HepG2 (cell line): ENCODE data around the gene KANSL1. TPM values are rescaled to one million over a fixed set of nuclear protein-coding genes. Genes with fewer than 3 reads are reported as not detected.

ENCODE experiments used
- ARID2 ChIP-seq: sonication (generic); formaldehyde crosslinking; IDR thresholded peaks from 2 replicates; pipeline ENCODE4 v1.8.1; 2022; ENCODE audit warnings: mild to moderate bottlenecking, missing genetic modification reagents, borderline replicate concordance
- ARID5B ChIP-seq: IDR thresholded peaks from 2 replicates; pipeline ENCODE4 v1.4.0; 2020; ENCODE audit warnings: mild to moderate bottlenecking, missing genetic modification reagents
- ELF1 ChIP-seq: sonication (generic); formaldehyde crosslinking; IDR thresholded peaks from 2 replicates; pipeline ENCODE4 v1.4.0; 2020; ENCODE audit warnings: missing genetic modification reagents
- GPBP1L1 ChIP-seq: sonication (generic); formaldehyde crosslinking; IDR thresholded peaks from 2 replicates; pipeline ENCODE4 v1.5.0; 2020; ENCODE audit warnings: mild to moderate bottlenecking, missing genetic modification reagents
- HBP1 ChIP-seq: IDR thresholded peaks from 2 replicates; pipeline ENCODE4 v1.6.1; 2016; ENCODE audit warnings: low read depth, control low read depth
- KLF15 ChIP-seq: sonication (generic); formaldehyde crosslinking; IDR thresholded peaks from 2 replicates; pipeline ENCODE4 v1.8.1; 2023; ENCODE audit warnings: borderline replicate concordance, mild to moderate bottlenecking, inconsistent platforms, missing genetic modification reagents, mixed read lengths
- MEF2D ChIP-seq: sonication (generic); formaldehyde crosslinking; IDR thresholded peaks from 2 replicates; pipeline ENCODE4 v1.5.1; 2020; ENCODE audit warnings: mild to moderate bottlenecking, missing genetic modification reagents
- MLX ChIP-seq: IDR thresholded peaks from 2 replicates; pipeline ENCODE4 v1.6.1; 2016
- RBFOX2 ChIP-seq: fragments of 200-400 bp; formaldehyde crosslinking; IDR thresholded peaks from 2 replicates; pipeline ENCODE4 v1.6.1; 2017; ENCODE audit warnings: low read depth, mild to moderate bottlenecking, low read length
- RELA ChIP-seq: sonication (generic); formaldehyde crosslinking; IDR thresholded peaks from 2 replicates; pipeline ENCODE4 v1.4.0; 2020; ENCODE audit warnings: missing genetic modification reagents
- REPIN1 ChIP-seq: sonication (generic); formaldehyde crosslinking; IDR thresholded peaks from 2 replicates; pipeline ENCODE4 v1.8.0; 2022; ENCODE audit warnings: missing genetic modification reagents, low read depth, mild to moderate bottlenecking, borderline replicate concordance
- RFX5 ChIP-seq: IDR thresholded peaks from 2 replicates; pipeline ENCODE4 v1.6.1; 2011; ENCODE audit warnings: low read depth, low read length, improper control_type of control experiment
- SIX4 ChIP-seq: sonication (generic); formaldehyde crosslinking; IDR thresholded peaks from 2 replicates; pipeline ENCODE4 v1.4.0; 2020; ENCODE audit warnings: missing genetic modification reagents
- ZFP90 ChIP-seq: sonication (generic); formaldehyde crosslinking; IDR thresholded peaks from 2 replicates; pipeline ENCODE4 v1.8.0; 2022; ENCODE audit warnings: missing genetic modification reagents, mild to moderate bottlenecking, inconsistent platforms, borderline replicate concordance
- ZIK1 ChIP-seq: sonication (generic); formaldehyde crosslinking; IDR thresholded peaks from 2 replicates; pipeline ENCODE4 v1.5.0; 2020; ENCODE audit warnings: mild to moderate bottlenecking, low read depth, missing genetic modification reagents, borderline replicate concordance
- ZNF274 ChIP-seq: sonication (generic); formaldehyde crosslinking; IDR thresholded peaks from 2 replicates; pipeline ENCODE4 v1.5.1; 2020; ENCODE audit warnings: mild to moderate bottlenecking, missing genetic modification reagents
- ZNF282 ChIP-seq: fragments of 450-650 bp; IDR thresholded peaks from 2 replicates; pipeline ENCODE4 v1.6.1; 2018; ENCODE audit not compliant: partially characterized antibody
- ZNF296 ChIP-seq: sonication (generic); formaldehyde crosslinking; conservative IDR thresholded peaks from 2 replicates; pipeline ENCODE4 v1.5.0; 2020; ENCODE audit warnings: mild to moderate bottlenecking, missing genetic modification reagents
- ZNF691 ChIP-seq: sonication (generic); formaldehyde crosslinking; IDR thresholded peaks from 2 replicates; pipeline ENCODE4 v1.4.0; 2020; ENCODE audit warnings: missing genetic modification reagents, low read depth, mild to moderate bottlenecking, borderline replicate concordance
- ZUFSP ChIP-seq: sonication (generic); formaldehyde crosslinking; IDR thresholded peaks from 2 replicates; pipeline ENCODE4 v1.9.0; 2021; ENCODE audit warnings: missing genetic modification reagents, mild to moderate bottlenecking, borderline replicate concordance
- polyA plus RNA-seq, 8 experiments: library from polyadenylated mRNA; depleted of rRNA in 3 of 8; stranded (reverse) in 7 of 8; unstranded in 1 of 8; fragments of >200 nt; fragmentation: Illumina TruSeq in 4 of 8; extraction: Trizol in 4 of 8; gene quantifications; 2 replicates each; pipeline versions ENCODE4 v1.2.1 to v1.2.3, GENCODE V29; 2011 to 2016; ENCODE audit warnings: low read depth in 4 of 8, missing spikeins in 1 of 8, mixed read lengths in 1 of 8; ENCODE audit not compliant: insufficient read depth in 1 of 8
- total RNA-seq, 5 experiments: library from RNA; depleted of rRNA; stranded (reverse); fragments of >200 nt; fragmentation: Illumina TruSeq; extraction: Trizol; gene quantifications; 2 replicates each; pipeline ENCODE4 v1.2.3, GENCODE V29; 2016; ENCODE audit warnings: low read depth in 1 of 5

The KANSL1 gene
- total and polyA plus RNA-seq, 2 of the 13 experiments (the other 11 are each of a cell fraction or from before 2014, with no cell fraction given), result 24.0 to 59.6 TPM

- TF ChIP-seq ZIK1 (CRISPR knock-in tag) (peak; percentile 17; the same call in 1 of the 2 replicates), MEF2D (no peak), ZUFSP (CRISPR knock-in tag) (no peak), SIX4 (CRISPR knock-in tag) (no peak), ARID2 (CRISPR knock-in tag) (peak; percentile 4; the same call in 1 of the 2 replicates), HBP1 (CRISPR knock-in tag) (no peak), KLF15 (CRISPR knock-in tag) (0 out of 2 replicates have a peak, but pooled peaks have one; percentile 31), ZNF296 (CRISPR knock-in tag) (no peak), REPIN1 (CRISPR knock-in tag) (0 out of 2 replicates have a peak, but pooled peaks have one; percentile 12), MLX (CRISPR knock-in tag) (no peak), ZNF691 (CRISPR knock-in tag) (no peak), ZNF274 (CRISPR knock-in tag) (no peak), ARID5B (CRISPR knock-in tag) (no peak; the same call in 1 of the 2 replicates), ELF1 (no peak), RBFOX2 (peak; percentile 83), GPBP1L1 (no peak), RELA (CRISPR knock-in tag) (no peak), ZNF282 (no peak), ZFP90 (no peak), RFX5 (no peak)
These were observed at the start of gene KANSL1 (continued) for GRCh38 chr17:46193151-46193625.
